22Rv1 (cell line): ENCODE results near the gene NOTCH1.

Experiments
- H3K27ac ChIP-seq: fragments of 450-650 bp; 2 replicates; pipeline ENCODE4 v1.5.1; 2017
- CTCF ChIP-seq: fragments of 450-650 bp; IDR thresholded peaks from 2 replicates; pipeline ENCODE4 v1.5.1; 2017; ENCODE audit warnings: mild to moderate bottlenecking
- ZFX ChIP-seq: fragments of 450-650 bp; IDR thresholded peaks from 2 replicates; pipeline ENCODE4 v1.6.1; 2017; ENCODE audit warnings: antibody characterized with exemption, borderline replicate concordance

NOTCH1 gene

GRCh38 chr9:136588663-136589464 lies 43.0 kb upstream of the NOTCH1 start:
- no peak overlapping the region for H3K27ac ChIP-seq
- TF ChIP-seq CTCF (no peak), ZFX (no peak)

- TF ChIP-seq CTCF (no peak), ZFX (no peak)
- no peak overlapping the region for H3K27ac ChIP-seq
Measured at GRCh38 chr9:136587944-136588662, 42.3 kb upstream of the NOTCH1 start.

DNA sequence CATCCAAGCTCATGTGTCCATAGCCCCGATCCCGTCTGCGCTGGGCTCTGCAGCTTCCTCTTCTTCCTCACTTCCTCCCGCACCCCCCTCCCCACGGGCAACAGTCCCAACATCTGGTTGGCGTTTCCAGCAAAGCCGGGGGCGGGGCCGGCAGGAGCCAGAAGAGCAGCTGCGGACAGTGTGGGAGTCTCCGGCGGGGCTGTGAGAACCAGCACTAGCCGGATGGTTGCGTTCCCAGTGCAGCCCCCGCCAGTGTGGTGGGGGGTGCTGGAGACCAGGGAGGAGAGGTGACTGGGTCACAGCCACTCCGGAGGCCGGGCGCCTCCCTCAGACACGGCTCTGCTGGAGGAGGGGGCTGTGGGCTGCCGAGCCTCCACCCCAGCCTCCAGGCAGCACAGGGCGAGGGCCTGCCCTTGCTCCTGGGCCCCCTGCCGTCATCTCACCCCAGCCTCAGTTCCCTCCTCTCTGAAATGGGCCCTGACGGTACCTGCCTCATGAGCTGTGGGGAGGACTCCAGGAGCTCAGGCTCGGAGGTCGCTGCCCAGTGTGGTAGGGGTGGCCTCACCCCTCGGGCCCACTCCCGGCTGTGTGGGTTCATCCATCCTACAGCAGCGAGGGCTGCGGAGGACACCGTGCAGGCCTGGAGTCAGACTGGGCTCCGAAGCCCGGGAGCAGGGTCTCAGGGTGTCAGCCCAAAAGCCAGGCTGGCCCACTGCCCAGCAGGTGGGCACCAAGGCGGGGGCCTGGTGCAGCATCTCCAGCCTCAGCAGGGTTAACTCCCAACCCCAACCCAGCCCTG lies 41.5 kb upstream of the NOTCH1 start:
- H3K27ac ChIP-seq = no peak overlapping the region
- no peak for TF ChIP-seq ZFX
- TF ChIP-seq CTCF = no peak

- H3K27ac ChIP-seq = no peak overlapping the region
Measured at GRCh38 chr9:136586391-136586953, 40.6 kb upstream of the NOTCH1 start.

GRCh38 chr9:136585531-136586120 lies 39.8 kb upstream of the NOTCH1 start:
- TF ChIP-seq ZFX (no peak), CTCF (no peak)

More at GRCh38 chr9:136586391-136586953, 40.6 kb upstream of the NOTCH1 start:
- TF ChIP-seq CTCF (no peak), ZFX (no peak)

GRCh38 chr9:136584934-136585333 lies 39.1 kb upstream of the NOTCH1 start:
- TF ChIP-seq CTCF (no peak), ZFX (no peak)
- H3K27ac ChIP-seq = no peak overlapping the region

More at GRCh38 chr9:136585531-136586120, 39.8 kb upstream of the NOTCH1 start:
- H3K27ac ChIP-seq = no peak overlapping the region
